Natural killer cell treated with Interleukin-12 subunit alpha and Interleukin-12 subunit beta and Interleukin-15 and Interleukin-18, amount 100 ng/mL, for 72 hours (primary cell): ENCODE results near the gene GPR83. TPM values are rescaled to one million over a fixed set of nuclear protein-coding genes. Genes with fewer than 3 reads are reported as not detected.
A peak's percentile ranks its signal among the peaks of the same experiment; 100 is the strongest.

Experiments
- ATAC-seq, 2 donors: fragments of 150-1000 bp; cut with Tn5 transposase in 1 of 2; sonication (Bioruptor Pico), chemical (Tn5 transposase) in 1 of 2; 2 replicates each; pipeline ENCODE4 v1.10.0; 2021
- DNase-seq: peaks from one replicate; pipeline ENCODE4 v3.0.0; 2022; ENCODE audit warnings: low spot score
- H3K27ac Mint-ChIP-seq, 2 donors: 1 replicate in 1 of 2; 2 replicates in 1 of 2; pipeline ENCODE4 v1.8.0; 2022; ENCODE audit warnings: mixed read lengths in 2 of 2, mild to moderate bottlenecking in 1 of 2, moderate library complexity in 1 of 2
- H3K27me3 Mint-ChIP-seq, 2 donors: 1 replicate in 1 of 2; 2 replicates in 1 of 2; pipeline ENCODE4 v1.8.0; 2022; ENCODE audit warnings: mixed read lengths in 2 of 2
- H3K36me3 Mint-ChIP-seq: one replicate; pipeline ENCODE4 v1.8.0; 2022; ENCODE audit warnings: mixed read lengths
- H3K4me1 Mint-ChIP-seq, 2 donors: 1 replicate in 1 of 2; 2 replicates in 1 of 2; pipeline ENCODE4 v1.8.0; 2022; ENCODE audit warnings: low read depth in 2 of 2, mixed read lengths in 2 of 2, mild to moderate bottlenecking in 1 of 2
- H3K4me3 Mint-ChIP-seq: one replicate; pipeline ENCODE4 v1.8.0; 2022; ENCODE audit warnings: mixed read lengths
- H3K9me3 Mint-ChIP-seq: 2 replicates; pipeline ENCODE4 v1.8.0; 2022; ENCODE audit warnings: mixed read lengths
- total RNA-seq, 2 donors: library from RNA; stranded (reverse); gene quantifications; one replicate each; pipeline ENCODE4 v1.2.3, GENCODE V29; 2022

The GPR83 gene
- total RNA-seq, 2 donors from 2014 or later: 0.31 TPM; not detected in 1

DNA sequence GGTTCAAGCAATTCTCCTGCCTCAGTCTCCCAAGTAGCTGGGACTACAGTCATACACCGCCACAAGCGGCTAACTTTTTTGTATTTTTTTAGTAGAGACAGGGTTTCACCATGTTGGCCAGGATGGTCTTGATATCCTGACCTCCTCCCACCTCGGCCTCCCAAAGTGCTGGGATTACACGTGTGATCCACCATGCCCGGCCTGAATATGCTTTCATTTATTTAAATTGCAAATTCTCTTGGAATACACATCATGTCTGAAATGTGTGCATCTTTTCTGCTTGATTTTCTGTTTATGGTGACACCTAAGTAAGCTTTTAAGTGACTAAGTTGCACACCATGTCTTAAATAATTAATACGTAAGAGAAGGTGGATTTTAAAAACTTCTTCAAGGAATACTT lies 65.2 kb downstream of the GPR83 start:
- Mint-ChIP-seq H3K4me1 (no peaks in the 10 kb centered on the region), H3K27ac (no peak overlapping the region), H3K27me3 (peaks cover 13 to 18% of the 10 kb centered on the region in 2 donors), H3K9me3 (no peaks in the 10 kb centered on the region), H3K4me3 (no peak overlapping the region), H3K36me3 (no peaks in the 10 kb centered on the region)
- no peak for DNase-seq
- no peak for ATAC-seq

DNA sequence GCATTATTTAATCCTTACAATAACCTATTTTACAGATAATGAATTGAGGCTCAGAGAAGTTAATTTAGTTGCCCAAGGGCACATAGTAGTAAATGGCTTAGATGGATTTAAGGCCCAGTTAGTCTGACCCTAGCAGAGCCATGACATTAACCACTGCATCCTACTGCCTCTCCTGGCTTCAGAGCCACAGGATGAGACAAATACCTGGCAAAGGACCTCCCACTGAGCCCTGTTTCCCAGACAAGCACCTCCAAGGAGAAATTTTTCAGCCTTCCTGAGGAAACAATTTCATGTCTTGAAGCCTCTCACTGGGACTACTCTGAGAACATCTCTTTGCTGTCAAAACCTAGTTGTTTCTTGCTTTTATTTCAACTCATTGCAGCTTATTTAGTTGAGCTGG lies 68.4 kb downstream of the GPR83 start:
- Mint-ChIP-seq H3K36me3 (no peaks in the 10 kb centered on the region), H3K9me3 (no peaks in the 10 kb centered on the region), H3K4me1 (no peaks in the 10 kb centered on the region), H3K27ac (no peak overlapping the region), H3K4me3 (no peak overlapping the region), H3K27me3 (peaks cover 11 to 20% of the 10 kb centered on the region in 2 donors)
- ATAC-seq (no peak), DNase-seq (no peak)

- Mint-ChIP-seq H3K9me3 (no peaks in the 10 kb centered on the region), H3K27me3 (peaks cover 4 to 8% of the 10 kb centered on the region in 2 donors), H3K36me3 (no peaks in the 10 kb centered on the region), H3K4me3 (no peak overlapping the region), H3K4me1 (no peaks in the 10 kb centered on the region), H3K27ac (no peak overlapping the region)
- no peak for ATAC-seq
- DNase-seq: no peak
Measured at GRCh38 chr11:94330789-94331188, 70.4 kb downstream of the GPR83 start.

DNA sequence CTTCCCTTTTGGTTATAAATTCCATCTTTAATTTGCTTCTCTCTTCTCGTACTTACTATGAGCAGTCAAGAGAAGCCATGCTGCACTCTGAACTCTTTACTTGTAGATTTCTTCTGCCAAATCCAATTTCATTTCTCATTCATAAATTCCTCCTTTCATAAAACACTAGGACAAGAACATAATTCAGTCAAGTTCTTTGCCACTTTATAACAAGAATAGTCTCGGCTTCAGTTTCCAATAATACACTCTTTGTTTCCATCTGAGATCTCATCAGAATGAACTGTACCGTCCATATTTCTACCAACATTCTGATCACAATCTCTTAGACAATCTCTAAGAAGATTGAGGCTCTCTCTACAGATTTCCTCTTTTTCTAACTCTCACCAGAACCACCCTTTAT lies 71.7 kb downstream of the GPR83 start:
- no peak for ATAC-seq
- Mint-ChIP-seq H3K4me3 (no peak overlapping the region), H3K27ac (no peak overlapping the region), H3K4me1 (no peaks in the 10 kb centered on the region), H3K36me3 (no peaks in the 10 kb centered on the region), H3K27me3 (peaks cover 8% of the 10 kb centered on the region in 2 donors), H3K9me3 (no peaks in the 10 kb centered on the region)
- no peak for DNase-seq

DNA sequence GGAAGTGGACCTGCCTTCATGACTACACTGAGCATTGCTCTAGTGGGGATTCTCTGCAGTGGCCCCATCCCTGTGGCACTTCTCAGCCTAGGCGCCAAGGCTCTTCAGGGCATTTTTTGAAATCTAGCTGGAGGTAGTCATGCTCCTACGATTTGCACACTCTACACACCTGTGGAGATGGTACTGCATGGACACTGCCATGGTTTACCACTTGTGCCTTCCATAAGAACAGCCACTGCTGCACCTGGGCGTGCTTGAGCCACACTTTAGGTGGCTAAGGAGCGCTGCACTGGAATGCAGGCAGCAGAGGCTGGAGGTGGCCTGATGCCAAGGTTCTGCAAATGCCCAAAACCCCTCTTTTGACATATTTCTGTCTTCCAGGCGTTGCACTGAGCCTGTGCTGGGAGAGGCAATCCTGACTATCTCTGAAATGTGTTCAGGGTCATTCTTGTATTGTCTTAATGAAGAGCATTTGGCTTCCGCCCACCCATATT lies 72.6 kb downstream of the GPR83 start:
- Mint-ChIP-seq H3K4me1 (no peaks in the 10 kb centered on the region), H3K36me3 (no peaks in the 10 kb centered on the region), H3K4me3 (no peak overlapping the region), H3K27me3 (peaks cover 8 to 12% of the 10 kb centered on the region in 2 donors), H3K27ac (no peak overlapping the region), H3K9me3 (no peaks in the 10 kb centered on the region)
- ATAC-seq: peak; percentile 34 to 50
- no peak for DNase-seq

Other genes starting within 250 kb of the GPR83 start
- gene IZUMO1R, start 96.8 kb downstream of the GPR83 start, total RNA-seq: not detected
- 10 to 100 TPM; 27.7 to 57.7 TPM for gene MRE11, start 92.4 kb upstream of the GPR83 start, total RNA-seq
- 10 to 100 TPM; 18.0 to 23.7 TPM for gene ANKRD49, start 92.6 kb upstream of the GPR83 start, total RNA-seq
- gene C11orf97, start 111.0 kb upstream of the GPR83 start, total RNA-seq: not detected
- gene FUT4, start 142.5 kb upstream of the GPR83 start, total RNA-seq: 1 to 10 TPM; 6.5 to 6.7 TPM
- gene PIWIL4, start 165.9 kb upstream of the GPR83 start, total RNA-seq: 1 to 10 TPM in 1 of 2 donors, under 1 TPM in 1; 0.86 to 1.6 TPM